SIG-M5 treated with dmso at 0.1 percent for 504 hours (cell line): ENCODE measurements around the gene LKAAEAR1.
A peak's percentile ranks its signal among the peaks of the same experiment; 100 is the strongest.

Source experiments
- DNase-seq: peaks from one replicate; lab custom pipeline; 2025; ENCODE audit not compliant: unreplicated experiment; lab: John Stamatoyannopoulos, UW

The LKAAEAR1 gene

DNA sequence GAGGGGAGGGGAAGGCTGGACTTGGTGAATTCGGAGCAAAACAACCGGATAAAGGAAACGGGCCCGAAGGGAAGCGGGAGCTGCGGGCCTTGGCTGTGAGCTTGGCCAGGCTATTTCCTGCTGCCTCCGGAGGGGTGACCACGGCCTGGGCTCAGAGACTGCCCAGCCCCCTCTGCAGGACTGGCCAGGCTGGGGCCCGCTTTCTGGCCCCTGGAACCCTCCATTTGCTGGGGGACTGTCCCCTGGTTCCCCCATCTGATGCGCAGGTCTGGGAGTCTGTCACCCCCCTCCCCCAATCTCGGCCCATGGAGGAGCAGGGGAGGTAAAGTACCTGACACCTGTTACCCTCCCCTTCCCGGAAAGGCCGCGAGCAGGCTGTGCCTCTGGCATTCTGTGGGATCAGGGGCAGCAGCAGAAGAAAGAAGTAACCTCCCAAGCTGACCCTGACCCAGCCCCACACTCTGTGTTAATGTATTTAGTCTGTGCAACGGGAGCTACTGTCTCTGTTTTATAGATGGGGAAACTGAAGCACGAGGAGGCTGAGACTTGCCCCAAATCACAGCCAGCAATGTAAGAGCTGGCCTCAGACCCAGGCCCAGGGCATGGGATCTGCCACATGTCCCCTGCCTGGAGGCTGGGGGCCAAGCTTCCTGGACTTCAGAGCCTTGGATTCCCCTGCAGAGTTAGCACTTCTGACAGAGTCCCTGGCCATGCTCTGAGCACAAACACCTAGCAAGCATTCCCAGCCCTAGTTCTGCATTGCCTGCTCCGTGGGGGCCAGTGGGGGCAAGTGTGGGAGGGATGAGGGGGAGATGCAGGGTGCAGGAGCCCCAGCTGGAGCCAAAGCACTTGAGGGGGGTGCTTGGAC, 44.7 kb downstream of the LKAAEAR1 start:
- no peak for DNase-seq

GRCh38 chr20:64038565-64039292, 45.5 kb downstream of the LKAAEAR1 start:
- DNase-seq, result peak; percentile 71

DNA sequence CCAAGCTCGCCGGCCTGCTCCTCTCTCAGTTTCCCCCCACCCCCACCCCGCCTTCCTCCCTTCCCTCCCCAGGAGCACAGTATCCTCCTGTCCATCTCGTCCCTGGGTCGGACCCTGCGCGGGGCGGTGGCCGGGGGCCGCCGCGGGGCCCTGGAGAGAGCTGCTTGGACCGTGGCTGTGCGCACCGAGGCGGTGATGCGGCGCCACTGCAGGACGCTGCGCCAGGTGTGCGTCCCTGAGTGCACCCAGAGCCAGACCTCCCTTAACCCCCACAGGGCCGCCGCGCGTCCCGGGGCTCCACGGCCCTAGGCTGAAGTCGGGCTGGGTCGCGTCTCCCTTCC, 46.0 kb downstream of the LKAAEAR1 start:
- DNase-seq, result no peak

GRCh38 chr20:64037498-64038213, 46.5 kb downstream of the LKAAEAR1 start:
- DNase-seq, result no peak

- DNase-seq, result no peak
Observed at GRCh38 chr20:64037199-64037497, 47.0 kb downstream of the LKAAEAR1 start.

DNA sequence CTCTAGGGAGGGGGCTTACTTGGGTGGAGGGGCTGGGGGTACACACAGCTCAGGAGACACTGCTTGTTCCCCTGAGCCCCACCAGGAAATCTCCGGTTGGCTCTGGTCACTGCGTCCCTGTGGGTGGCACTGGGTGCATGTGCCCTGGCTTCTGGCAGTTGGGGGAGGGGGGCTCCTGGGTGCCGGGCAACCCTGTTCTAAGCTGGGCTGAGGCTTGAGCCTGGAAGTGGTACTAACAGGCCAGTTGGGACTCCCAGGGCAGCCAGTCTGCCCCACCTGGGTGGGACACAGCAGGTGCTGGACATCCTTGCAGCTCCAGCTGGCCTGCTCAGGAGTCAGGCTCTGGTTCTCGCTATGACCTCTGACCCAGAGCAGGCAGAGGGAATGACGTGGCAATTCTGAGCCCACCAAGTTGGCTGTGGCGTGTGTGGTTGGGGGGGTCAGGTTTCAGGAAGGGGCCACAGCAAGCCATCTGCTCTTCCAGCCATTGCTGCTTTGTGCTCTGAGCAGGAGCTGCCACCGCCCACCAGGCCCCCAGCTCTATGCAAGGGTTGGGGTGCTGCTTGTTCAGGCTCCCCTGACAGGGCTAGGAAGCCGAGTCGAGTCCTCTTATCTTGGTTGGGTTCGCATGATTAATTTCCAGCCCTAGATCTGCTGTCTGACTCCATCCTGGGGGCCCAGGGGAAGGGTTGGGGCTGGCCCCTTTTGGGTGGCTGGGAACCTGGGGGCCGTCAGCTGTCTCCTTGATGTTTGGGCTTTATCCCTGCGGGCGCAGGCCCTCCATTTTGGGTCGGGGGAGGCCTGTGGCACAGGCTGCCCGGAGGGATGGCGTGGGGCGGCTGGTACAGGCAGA, 47.6 kb downstream of the LKAAEAR1 start:
- no peak for DNase-seq

- no peak for DNase-seq
Observed at GRCh38 chr20:64035933-64036345, 48.3 kb downstream of the LKAAEAR1 start, which contains the start of gene C20orf204. Gene C20orf204, plus strand, starts transcription at chr20:64036182. Its CDS starts 142 bp downstream, at chr20:64036324.

DNA sequence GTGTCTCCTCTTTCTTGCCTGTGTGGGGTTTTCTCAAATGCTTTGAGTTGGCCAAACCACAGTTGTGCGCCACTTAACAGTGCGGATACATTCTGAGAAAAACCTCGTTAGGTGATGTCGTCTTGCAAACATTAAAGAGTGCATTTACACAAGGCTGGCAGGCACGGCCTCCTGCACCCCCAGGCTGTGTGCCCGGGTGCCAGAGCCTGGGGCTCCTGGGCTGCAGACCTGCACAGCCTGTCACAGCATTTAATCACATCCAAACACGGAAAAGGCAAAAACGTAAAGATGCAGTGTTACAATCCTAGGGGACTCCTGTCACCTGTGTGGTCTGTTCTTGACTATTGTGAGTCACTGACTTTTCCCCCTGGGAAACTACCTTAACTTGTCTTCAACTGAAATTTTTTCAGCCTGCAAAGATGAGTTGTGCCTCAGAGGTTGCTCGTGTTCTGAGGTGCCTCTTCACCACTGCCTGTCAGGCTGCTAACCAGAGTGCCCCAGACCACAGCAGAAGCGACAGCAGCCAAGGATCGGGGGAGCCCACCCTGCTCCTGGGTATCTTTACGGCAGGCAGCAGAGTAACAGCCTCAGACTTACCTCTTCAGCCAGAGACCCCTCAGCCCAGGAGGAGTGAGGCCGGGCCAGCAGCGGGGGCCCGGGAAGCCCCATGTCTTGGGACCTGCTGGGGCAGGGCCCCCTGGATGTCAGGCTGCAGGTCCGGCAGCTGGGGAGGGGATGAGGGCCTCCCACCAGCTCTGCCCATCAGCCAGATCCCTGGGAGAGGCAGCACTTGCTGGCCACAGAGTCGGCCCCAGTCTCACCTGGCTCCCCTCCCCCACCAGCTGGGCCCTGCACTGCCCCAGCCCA, 48.9 kb downstream of the LKAAEAR1 start:
- no peak for DNase-seq

DNA sequence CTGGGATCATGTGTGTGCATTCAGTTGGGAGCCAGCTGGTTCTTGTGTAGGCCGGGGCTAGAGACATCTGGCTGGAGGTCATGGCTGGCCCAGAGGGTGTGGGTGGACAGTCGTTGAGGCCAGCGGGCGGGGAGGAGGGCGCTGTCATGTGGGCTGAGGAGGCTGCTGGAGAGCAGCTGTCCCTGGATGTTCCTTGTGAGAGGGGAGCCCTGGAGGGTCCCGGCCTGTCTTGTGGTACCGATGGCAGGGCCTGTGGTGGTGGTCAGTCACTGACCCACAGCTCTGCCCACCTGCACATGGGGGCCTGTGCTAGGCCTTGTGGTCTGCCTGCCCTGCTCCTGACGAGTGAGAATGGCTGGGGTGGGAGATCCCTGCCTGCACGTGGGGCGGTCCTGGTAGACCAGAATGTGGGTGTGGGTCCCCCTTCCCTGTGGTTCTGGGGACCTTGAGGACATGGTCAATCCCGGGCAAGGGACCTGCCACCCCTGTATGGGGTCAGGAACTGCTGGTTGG, 50.2 kb downstream of the LKAAEAR1 start:
- no peak for DNase-seq
